COLO668 (cell line): ENCODE data around the gene RACGAP1.

ENCODE experiments used
- DNase-seq: peaks from one replicate; lab custom pipeline; 2025; ENCODE audit not compliant: unreplicated experiment; lab: John Stamatoyannopoulos, UW

RACGAP1 gene

GRCh38 chr12:49972129-49972528 lies 53.2 kb downstream of the RACGAP1 start:
- DNase-seq: no peak

GRCh38 chr12:49971141-49971540 lies 54.2 kb downstream of the RACGAP1 start:
- DNase-seq: no peak

- no peak for DNase-seq
Observed at GRCh38 chr12:49970658-49971057, 54.6 kb downstream of the RACGAP1 start.

GRCh38 chr12:49969651-49970429 lies 55.5 kb downstream of the RACGAP1 start:
- no peak for DNase-seq

DNA sequence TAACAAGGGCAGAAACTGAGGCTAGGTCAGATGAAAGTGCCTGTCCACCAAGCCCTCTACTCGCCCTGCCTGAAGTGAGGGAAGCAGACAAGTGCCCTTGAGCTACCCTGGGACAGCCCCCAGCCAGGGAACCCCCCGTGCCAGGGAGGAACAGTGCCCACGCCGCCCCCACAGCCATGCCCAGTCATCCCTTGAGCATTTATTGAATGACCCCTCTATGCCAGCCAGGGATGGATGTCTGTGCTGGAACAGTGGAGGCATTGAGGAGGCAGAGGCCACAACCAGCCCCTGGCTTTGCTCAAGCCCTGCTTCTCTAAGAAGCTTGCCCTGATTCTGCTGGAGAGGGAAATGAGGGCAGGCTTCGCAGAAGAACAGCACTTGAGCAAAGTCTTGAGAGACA lies 56.3 kb downstream of the RACGAP1 start:
- DNase-seq: no peak

DNA sequence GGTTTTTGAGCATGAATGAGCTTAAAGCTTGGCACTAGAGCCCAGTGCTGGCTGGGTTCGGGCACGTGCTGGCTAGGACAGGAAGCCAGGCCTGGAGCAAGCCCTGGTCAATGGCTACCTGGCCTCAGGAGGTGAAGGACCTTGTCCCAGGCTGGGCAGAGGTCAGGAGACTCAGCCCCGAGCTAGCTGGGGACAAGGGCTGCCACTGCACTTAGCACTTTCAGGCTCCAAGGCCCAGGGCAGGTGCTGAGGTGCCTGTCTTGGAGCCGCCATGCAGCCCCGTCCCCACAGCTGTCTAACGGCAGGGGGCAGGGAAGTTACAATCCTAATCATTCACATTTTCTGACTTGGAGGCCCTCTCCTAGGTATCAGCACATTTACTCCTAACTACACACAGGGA lies 56.8 kb downstream of the RACGAP1 start:
- no peak for DNase-seq

DNA sequence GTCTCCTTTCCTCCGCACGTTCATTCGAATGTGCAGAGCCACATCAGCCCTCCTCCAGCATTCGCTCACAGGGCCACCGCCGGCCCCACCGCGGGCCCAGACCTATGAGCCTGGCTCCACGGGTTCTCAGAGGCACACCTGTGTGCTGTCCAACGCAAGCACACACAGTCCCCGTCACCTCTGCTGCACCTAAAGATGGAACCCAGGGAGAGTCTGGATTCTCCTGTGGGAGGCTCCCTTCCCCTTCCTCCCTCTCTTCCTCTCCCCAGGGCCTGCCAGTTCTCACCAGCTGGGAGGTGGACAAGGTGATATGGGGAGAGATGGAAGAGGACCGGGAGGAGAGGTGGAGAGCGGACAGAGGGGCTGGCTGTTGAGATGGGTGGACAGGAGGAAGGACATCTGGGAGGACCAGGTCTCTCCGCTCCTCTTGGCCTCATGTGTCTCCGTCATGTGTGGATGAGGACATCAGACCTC lies 57.5 kb downstream of the RACGAP1 start:
- no peak for DNase-seq

DNA sequence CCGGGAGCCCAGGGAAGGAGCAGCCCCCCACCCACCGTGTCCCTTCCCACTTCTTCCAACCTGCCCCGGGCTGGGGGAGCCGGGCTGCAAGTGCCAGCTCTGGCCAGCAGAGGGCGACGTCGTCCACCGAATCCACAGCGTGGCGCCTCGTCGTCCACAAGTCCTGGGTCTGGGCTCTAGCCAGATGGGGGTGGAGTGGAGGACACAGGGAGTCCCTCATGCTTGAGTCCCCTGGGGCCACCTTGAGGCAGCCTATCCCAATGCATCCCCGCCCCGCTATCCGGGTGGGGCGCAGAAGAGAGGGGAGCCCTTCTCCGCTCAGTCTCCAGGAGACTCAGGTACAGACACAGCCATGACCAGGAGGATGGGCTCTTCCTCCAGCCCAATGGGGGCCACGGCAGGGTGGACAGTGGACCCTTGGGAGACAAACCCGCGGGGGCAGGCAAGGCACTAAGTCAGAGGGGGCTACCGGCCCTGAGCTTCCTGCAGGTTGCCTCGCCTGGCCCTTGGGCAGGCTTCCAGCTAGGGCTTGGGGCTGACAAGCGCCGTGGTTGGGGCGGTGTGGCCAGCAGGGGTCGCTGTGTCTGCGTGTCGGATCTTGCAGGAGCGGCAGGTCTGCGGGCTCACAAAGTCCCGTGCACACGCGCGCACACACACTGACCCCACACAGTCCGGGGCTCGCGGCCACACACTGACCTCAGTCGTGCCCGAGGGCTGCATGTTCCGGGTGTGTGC lies 58.1 kb downstream of the RACGAP1 start:
- peak; percentile 67 for DNase-seq

GRCh38 chr12:49966511-49967041 lies 58.7 kb downstream of the RACGAP1 start:
- DNase-seq: no peak

GRCh38 chr12:49965836-49966235 lies 59.5 kb downstream of the RACGAP1 start:
- no peak for DNase-seq

GRCh38 chr12:49964849-49965624 lies 60.3 kb downstream of the RACGAP1 start:
- DNase-seq: no peak

DNA sequence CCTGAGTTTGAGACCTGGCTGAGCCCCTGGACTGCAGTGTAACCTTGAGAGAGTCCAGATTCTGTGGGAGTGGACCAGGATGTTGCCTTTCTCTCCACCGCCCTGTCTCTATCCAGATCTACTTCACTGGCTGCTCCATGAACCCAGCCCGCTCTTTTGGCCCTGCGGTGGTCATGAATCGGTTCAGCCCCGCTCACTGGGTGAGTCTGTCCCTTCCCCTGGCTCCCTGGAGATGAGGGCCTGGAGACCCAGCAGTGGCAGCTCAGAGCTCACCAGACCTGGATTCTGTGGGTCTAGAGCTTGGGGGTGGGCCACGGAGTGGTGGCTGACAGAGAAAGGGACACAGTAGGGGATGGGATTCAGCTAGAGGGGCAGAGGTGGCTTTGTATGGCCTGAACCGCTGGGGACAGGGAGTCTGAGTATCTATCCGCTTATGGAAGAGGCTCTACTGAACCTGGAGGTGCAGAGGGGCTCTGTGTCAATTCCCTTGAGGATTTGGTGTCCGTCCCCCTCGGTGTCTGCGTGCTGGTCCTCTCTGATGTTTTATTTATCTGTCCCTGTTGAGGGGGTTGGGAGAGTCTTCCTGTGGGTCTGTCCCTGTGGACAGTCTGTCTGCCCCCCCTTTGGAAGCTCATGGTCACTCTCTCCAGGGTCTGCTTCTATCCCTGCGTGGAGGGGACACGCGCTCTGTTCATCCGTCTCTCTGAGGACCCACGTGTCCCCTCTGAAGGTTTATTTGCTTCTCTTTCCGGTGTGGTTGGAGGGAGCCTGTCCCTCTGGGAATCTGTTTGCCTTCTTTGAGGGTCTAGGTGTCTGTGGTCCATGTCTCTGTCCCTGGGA lies 61.1 kb downstream of the RACGAP1 start:
- no peak for DNase-seq

DNA sequence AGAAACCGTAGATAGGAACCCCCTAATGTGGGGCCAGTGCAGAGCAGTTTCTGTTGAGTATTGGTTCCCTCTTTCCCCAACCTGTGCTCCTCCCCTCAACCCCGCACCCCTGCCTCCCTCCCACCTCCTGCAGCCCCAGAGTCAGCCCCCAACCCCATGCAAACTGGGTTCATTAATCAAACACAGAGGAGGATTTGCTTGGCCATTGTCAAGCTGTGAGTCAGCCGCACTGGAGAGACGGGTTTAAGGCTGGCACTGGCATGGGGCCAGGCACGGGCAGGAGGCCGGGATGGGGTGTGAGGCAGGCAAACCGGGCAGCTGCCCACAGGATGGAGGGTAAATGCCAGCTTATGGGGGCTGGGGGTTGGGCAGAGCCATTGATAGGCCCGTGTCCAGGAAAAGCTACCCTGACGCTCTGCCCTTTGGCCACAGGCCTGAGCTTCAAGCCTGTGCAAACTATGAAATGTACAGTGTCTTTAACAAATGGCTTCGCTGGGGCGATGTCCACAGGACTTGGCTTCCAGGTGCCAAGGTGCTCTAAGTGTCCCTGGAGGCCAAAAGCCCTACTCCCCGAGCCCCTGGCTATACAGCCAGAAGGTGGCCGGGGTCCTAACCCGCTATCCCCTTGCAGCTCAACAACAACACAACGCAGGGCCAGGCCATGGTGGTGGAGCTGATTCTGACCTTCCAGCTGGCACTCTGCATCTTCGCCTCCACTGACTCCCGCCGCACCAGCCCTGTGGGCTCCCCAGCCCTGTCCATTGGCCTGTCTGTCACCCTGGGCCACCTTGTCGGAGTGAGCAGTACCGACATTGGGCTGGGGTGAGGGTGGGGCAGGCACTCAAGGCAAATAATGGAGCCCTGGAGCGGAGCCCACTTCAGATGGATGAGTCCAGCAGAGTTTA lies 62.2 kb downstream of the RACGAP1 start:
- DNase-seq: peak; percentile 51

DNA sequence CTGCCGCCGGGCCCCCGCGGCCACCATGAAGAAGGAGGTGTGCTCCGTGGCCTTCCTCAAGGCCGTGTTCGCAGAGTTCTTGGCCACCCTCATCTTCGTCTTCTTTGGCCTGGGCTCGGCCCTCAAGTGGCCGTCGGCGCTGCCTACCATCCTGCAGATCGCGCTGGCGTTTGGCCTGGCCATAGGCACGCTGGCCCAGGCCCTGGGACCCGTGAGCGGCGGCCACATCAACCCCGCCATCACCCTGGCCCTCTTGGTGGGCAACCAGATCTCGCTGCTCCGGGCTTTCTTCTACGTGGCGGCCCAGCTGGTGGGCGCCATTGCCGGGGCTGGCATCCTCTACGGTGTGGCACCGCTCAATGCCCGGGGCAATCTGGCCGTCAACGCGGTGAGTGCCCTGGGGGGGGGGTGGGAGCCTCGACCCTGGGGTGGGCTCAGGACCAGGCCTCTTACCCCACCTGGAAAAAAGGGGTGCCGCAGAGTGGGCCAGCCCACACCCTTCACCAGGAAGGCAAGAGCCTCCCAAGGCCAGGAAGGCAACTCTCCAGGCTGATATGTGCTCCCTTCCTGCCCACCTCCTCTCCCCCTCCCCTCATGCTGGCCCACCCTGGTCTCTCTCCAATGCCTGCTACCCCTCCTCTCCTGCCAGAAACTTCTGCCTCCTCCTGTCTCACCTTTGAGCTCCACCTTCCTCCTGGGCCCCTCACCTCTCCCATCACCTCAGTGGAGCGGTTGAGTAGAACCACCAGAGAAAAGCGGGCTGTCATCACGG lies 63.1 kb downstream of the RACGAP1 start:
- no peak for DNase-seq

DNA sequence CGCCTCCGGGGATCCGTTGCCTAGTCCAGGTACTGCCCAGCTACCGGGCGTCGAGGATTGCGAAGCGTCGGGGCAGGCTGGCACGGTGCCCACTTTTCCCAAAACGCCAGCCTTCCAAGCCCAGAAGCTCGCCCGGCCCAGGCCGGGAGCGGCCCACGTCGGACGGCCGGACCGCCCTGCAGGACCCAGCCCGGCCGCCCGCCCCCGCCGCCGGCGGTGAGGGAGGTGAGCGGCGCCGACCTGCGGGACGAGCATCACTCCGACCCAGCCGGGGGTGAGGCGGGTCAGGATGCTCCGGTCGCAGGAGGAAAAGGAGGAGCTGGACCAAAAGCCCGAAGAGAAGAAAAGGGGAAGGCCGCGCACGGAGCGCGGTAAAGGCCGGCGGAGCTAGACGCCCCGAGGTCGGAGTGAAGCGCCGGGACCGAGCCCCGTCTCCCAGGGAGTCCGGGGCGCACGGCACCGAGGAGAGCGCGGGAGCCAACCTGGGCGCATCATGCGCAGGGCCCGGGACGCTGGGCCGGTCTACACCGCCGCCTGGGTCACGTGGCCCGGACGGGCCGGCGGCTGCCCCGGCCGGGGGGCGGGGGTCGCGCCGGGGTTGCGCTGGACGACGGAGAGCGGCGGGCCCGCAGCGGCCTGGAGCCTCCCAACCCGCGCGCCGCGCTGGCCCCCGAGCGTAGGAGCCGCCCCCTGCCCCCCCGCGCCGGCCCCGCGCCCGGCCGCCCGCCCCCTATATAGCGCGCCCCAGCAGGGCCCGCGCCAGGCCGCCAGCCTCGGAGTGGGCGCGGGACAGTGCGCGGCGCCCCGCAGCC lies 64.0 kb downstream of the RACGAP1 start, which contains the start of gene AQP5:
Gene AQP5 (plus strand): TSS at position 762 of the 812 bp plus-strand sequence. CDS start 146 bp downstream, outside the sequence.
- DNase-seq: no peak

DNA sequence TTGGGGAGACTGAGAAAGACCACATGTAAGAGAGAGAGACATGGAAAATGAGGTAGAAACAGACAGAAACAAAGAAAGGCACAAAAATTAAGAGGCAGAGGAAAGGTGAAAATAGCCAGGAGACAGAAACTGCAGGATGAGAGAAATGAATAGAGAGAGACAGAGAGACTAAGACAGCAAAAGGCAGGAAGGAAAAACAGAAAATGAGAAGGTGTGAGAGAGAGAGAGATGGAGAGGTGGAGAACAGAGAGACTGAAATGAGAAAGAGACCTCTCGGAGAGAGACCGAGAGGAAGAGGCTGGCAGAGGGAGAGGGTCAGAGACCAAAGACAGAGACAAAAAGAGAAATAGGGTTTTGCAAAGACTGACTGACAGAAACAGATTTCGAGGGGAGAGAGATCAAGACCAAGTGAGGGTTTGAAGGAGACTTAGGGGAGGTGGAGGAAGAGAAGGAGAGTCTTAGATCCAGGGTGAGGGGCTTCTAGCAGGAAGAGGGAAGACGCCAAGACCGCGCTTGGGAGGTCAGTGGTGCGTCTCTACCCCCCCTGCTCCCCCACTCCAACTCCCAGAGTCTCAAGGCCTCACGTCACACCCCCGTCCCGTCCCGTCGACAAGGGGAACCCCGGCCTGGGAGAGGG lies 64.7 kb downstream of the RACGAP1 start:
- no peak for DNase-seq
